Activated naive CD4-positive, alpha-beta T cell treated with anti-CD3 and anti-CD28 coated beads, Interleukin-2, amount 10 ng/mL, durations not matched to agents 7 days and 5 days (primary cell): ENCODE measurements around the gene STEEP1.

Experiments
- CTCF ChIA-PET: fragments of 350-600 bp; sonication (Branson Sonifier 250); formaldehyde crosslinking; loops from one replicate; lab custom pipeline; 2021; ENCODE audit warnings: antibody characterized with exemption; lab: Charles Lee
- DNase-seq: peaks from one replicate; pipeline ENCODE4 v3.0.0-alpha.2; 2020
- H3K27ac Mint-ChIP-seq: one replicate; pipeline ENCODE4 v1.8.0; 2021; ENCODE audit warnings: mild to moderate bottlenecking, moderate library complexity, mixed read lengths
- H3K27me3 Mint-ChIP-seq: one replicate; pipeline ENCODE4 v1.8.0; 2021; ENCODE audit warnings: mild to moderate bottlenecking, mixed read lengths
- H3K36me3 Mint-ChIP-seq: one replicate; pipeline ENCODE4 v1.8.0; 2021; ENCODE audit warnings: mixed read lengths
- H3K4me1 Mint-ChIP-seq: one replicate; pipeline ENCODE4 v1.8.0; 2021; ENCODE audit warnings: mixed read lengths
- H3K4me3 Mint-ChIP-seq: one replicate; pipeline ENCODE4 v1.8.0; 2021; ENCODE audit warnings: mild to moderate bottlenecking, moderate library complexity, mixed read lengths
- H3K9me3 Mint-ChIP-seq: one replicate; pipeline ENCODE4 v1.8.0; 2021; ENCODE audit warnings: mixed read lengths

STEEP1 gene

GRCh38 chrX:119565107-119565663, at the start of gene STEEP1:
Gene STEEP1, minus strand, starts transcription at chrX:119565409. Its CDS starts 54 bp downstream, at chrX:119565355.
- Mint-ChIP-seq H3K36me3 (no peaks in the 10 kb centered on the region), H3K27ac (peak within 1 kb of the TSS; percentile 92), H3K4me3 (peak within 1 kb of the TSS; percentile 92), H3K9me3 (no peaks in the 10 kb centered on the region), H3K4me1 (peaks cover 20% of the 10 kb centered on the region), H3K27me3 (peaks cover 11% of the 10 kb centered on the region)
- CTCF ChIA-PET, result no interaction called here
- DNase-seq, result peak; percentile 92

GRCh38 chrX:119614776-119615175, 49.6 kb upstream of the STEEP1 start:
- Mint-ChIP-seq H3K9me3 (no peaks in the 10 kb centered on the region), H3K4me1 (no peaks in the 10 kb centered on the region), H3K36me3 (peaks cover 9% of the 10 kb centered on the region), H3K27me3 (no peaks in the 10 kb centered on the region), H3K4me3 (no peak overlapping the region), H3K27ac (peak overlapping the region; percentile 28)
- CTCF ChIA-PET, result no interaction called here
- no peak for DNase-seq

DNA sequence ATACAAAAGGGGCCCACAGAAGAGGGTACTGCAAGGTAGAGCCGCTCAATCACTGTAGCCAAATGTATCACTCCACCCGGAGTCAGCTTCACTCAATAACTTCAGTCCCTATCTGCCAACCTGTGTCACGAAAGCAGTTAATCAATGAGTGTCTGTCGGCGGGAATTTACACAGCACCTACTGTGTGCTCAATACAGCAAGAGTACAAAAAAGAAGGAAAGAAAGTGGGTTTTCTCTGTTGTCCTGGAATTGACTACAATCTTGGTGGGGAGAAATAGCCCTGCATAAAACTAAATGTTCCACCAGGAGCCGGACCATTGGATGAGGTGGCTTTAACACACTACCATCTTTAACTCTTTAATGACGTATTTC, 41.8 kb upstream of the STEEP1 start:
- Mint-ChIP-seq H3K4me1 (peaks cover 30% of the 10 kb centered on the region), H3K27me3 (no peaks in the 10 kb centered on the region), H3K27ac (peak overlapping the region; percentile 98), H3K4me3 (peak overlapping the region; percentile 94), H3K9me3 (no peaks in the 10 kb centered on the region), H3K36me3 (peaks cover 7% of the 10 kb centered on the region)
- CTCF ChIA-PET, result no interaction called here
- no peak for DNase-seq

- H3K27ac Mint-ChIP-seq, result peak within 1 kb of the TSS; percentile 98
Measured at GRCh38 chrX:119606280-119607017, 41.2 kb upstream of the STEEP1 start, which contains the start of gene NKRF. Gene NKRF, minus strand, starts transcription at chrX:119606424.

DNA sequence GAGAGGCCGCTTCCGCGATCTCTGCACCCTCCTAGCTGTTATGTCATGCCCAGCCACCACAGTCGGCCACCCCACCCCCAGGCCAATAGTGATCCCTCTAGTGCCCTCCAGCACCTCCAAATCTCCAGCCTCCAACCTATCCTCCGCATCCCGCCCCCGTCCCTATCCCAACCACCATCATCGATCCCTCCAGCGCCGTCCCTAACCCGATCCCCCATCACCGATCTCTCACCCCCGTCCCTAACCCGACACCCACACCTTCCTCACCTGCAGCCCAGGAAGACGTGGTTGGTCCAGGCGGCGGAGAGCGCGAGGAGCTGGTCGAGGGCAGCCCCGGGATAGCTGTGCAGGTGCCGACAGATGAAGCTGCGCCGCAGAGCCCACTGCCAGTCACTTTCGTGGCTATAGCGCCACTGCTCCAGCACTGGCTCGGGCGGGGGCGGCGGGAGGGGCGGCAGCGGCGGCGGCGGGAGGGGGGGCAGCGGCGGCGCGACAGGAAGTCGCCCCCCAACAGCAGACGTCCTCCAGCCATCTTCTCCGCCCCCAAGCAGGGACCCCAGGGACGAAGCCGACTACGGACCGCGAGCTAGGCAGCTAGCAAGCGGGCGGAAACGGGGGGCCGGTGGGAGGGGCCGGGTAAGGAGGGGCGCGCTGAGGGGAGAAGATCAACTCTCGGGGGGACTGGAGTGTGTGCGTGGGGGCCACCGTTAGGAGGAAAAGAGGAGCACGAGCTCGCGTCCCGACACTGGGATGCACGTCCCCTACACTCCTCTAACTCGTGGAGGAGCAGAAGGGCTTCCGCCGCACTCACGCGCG, 40.5 kb upstream of the STEEP1 start:
- H3K27me3 Mint-ChIP-seq, result no peaks in the 10 kb centered on the region
- DNase-seq, result peak; percentile 66
- H3K4me1 Mint-ChIP-seq, result peaks cover 33% of the 10 kb centered on the region
- H3K4me3 Mint-ChIP-seq, result peak overlapping the region; percentile 94
- CTCF ChIA-PET, result interaction anchor here (1.3 kb wide), 1 partner anchor 88 kb away, joined by 3 read pairs; no protein-coding TSS in a partner anchor
- peak overlapping the region; percentile 98 for H3K27ac Mint-ChIP-seq
- no peaks in the 10 kb centered on the region for H3K9me3 Mint-ChIP-seq
- peaks cover 7% of the 10 kb centered on the region for H3K36me3 Mint-ChIP-seq

More at GRCh38 chrX:119606280-119607017, 41.2 kb upstream of the STEEP1 start, which contains the start of gene NKRF:
- CTCF ChIA-PET, result no interaction called here
- Mint-ChIP-seq H3K36me3 (peaks cover 7% of the 10 kb centered on the region), H3K27me3 (no peaks in the 10 kb centered on the region), H3K9me3 (no peaks in the 10 kb centered on the region), H3K4me1 (peaks cover 33% of the 10 kb centered on the region), H3K4me3 (peak within 1 kb of the TSS; percentile 94)
- peak; percentile 93 for DNase-seq

GRCh38 chrX:119604766-119605463, 39.7 kb upstream of the STEEP1 start:
- peak overlapping the region; percentile 94 for H3K4me3 Mint-ChIP-seq
- H3K9me3 Mint-ChIP-seq, result no peaks in the 10 kb centered on the region
- H3K27ac Mint-ChIP-seq, result peak overlapping the region; percentile 90
- peaks cover 33% of the 10 kb centered on the region for H3K4me1 Mint-ChIP-seq
- no peaks in the 10 kb centered on the region for H3K27me3 Mint-ChIP-seq
- peaks cover 7% of the 10 kb centered on the region for H3K36me3 Mint-ChIP-seq
- CTCF ChIA-PET, result interaction anchor here (1.3 kb wide), 1 partner anchor 89 kb away, joined by 3 read pairs; no protein-coding TSS in a partner anchor
- peak; percentile 21 for DNase-seq

- Mint-ChIP-seq H3K27me3 (no peaks in the 10 kb centered on the region), H3K9me3 (no peaks in the 10 kb centered on the region), H3K4me1 (peaks cover 36% of the 10 kb centered on the region), H3K36me3 (peaks cover 7% of the 10 kb centered on the region), H3K27ac (no peak overlapping the region), H3K4me3 (no peak overlapping the region)
- no peak for DNase-seq
- CTCF ChIA-PET, result interaction anchor here (1.3 to 1.5 kb wide), 2 partner anchors 7 to 90 kb away, joined by 4 read pairs; partner anchors contain the start of gene SEPTIN6
Measured at GRCh38 chrX:119602701-119603255, 37.6 kb upstream of the STEEP1 start.

DNA sequence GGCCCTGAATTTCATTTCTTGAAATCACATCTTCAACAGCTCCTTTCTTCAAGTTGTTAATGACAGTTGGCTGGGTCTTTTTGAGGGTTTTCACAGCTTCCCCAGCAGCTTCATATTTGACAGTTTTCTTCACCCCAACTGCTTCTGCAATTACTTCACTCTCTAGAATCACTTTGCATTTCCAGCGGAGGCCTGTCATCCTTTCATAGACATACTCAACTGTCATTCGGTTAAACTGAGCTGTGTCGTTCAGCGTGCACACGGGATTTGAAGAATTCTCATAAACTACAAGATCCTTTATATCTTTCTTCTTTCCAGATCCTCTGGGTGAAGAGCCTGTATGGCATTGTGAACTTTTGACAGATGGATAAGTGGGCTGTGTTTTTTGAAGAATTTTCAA, 24.6 kb upstream of the STEEP1 start:
- DNase-seq, result no peak
- CTCF ChIA-PET, result interaction anchor here (1.4 kb wide), 1 partner anchor 109 kb away, joined by 4 read pairs; no protein-coding TSS in a partner anchor
- H3K27ac Mint-ChIP-seq, result no peak overlapping the region
- H3K4me3 Mint-ChIP-seq, result no peak overlapping the region
- H3K27me3 Mint-ChIP-seq, result no peaks in the 10 kb centered on the region
- peaks cover 28% of the 10 kb centered on the region for H3K36me3 Mint-ChIP-seq
- H3K4me1 Mint-ChIP-seq, result peaks cover 5% of the 10 kb centered on the region
- no peaks in the 10 kb centered on the region for H3K9me3 Mint-ChIP-seq

DNA sequence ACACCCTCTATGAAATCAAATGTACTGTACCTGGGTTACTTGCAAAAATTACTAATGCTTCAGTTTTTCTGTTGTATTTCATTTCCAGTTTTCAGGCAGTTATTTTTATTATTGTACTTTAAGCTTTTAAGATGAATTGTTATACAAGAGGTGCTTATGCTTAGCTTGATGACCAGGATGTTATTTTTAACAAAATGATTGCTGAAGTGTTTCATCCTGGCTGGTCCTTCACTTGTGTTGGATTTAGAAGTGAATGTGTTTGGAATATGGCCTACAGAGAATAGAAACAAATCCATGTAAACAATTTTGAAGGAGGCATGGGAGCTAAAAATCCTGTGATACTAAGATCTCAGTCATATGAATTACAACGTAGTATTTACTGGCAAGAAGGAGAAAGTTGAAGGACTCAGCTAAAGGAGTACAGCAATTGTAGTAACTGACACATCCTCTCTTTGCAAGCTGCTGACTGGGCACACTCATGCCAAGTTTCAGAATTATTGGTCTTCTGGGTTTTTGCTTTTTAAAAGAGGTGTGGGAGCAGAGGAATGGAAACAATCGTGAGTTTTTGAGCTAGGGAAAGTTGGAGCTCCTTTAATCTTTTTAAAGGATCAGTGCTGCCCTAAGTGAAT, 18.3 kb upstream of the STEEP1 start:
- peaks cover 8% of the 10 kb centered on the region for H3K36me3 Mint-ChIP-seq
- no peak overlapping the region for H3K27ac Mint-ChIP-seq
- H3K27me3 Mint-ChIP-seq, result no peaks in the 10 kb centered on the region
- H3K4me3 Mint-ChIP-seq, result no peak overlapping the region
- no peak for DNase-seq
- H3K9me3 Mint-ChIP-seq, result no peaks in the 10 kb centered on the region
- CTCF ChIA-PET, result interaction anchor here (1.2 to 1.4 kb wide), 2 partner anchors 9 to 145 kb away, joined by 5 to 6 read pairs; partner anchors contain the start of gene UBE2A
- H3K4me1 Mint-ChIP-seq, result peaks cover 8% of the 10 kb centered on the region

- H3K27ac Mint-ChIP-seq, result no peak overlapping the region
- no peak overlapping the region for H3K4me3 Mint-ChIP-seq
- DNase-seq, result no peak
- peaks cover 24% of the 10 kb centered on the region for H3K4me1 Mint-ChIP-seq
- CTCF ChIA-PET, result no interaction called here
- no peaks in the 10 kb centered on the region for H3K27me3 Mint-ChIP-seq
- no peaks in the 10 kb centered on the region for H3K9me3 Mint-ChIP-seq
- H3K36me3 Mint-ChIP-seq, result peaks cover 13% of the 10 kb centered on the region
Measured at GRCh38 chrX:119579414-119579813, 14.2 kb upstream of the STEEP1 start.

GRCh38 chrX:119574394-119575266, 9.4 kb upstream of the STEEP1 start, which contains the start of gene UBE2A:
Gene UBE2A, plus strand, starts transcription at chrX:119574563. Its CDS starts 149 bp downstream, at chrX:119574712.
- Mint-ChIP-seq H3K9me3 (no peaks in the 10 kb centered on the region), H3K4me1 (peaks cover 27% of the 10 kb centered on the region), H3K36me3 (peaks cover 9% of the 10 kb centered on the region), H3K27ac (peak within 1 kb of the TSS; percentile 90), H3K4me3 (peak within 1 kb of the TSS; percentile 90), H3K27me3 (peaks cover 8% of the 10 kb centered on the region)
- CTCF ChIA-PET, result interaction anchor here (1.0 to 1.3 kb wide), 3 partner anchors 9 to 155 kb away, joined by 3 to 6 read pairs (median 3); no protein-coding TSS in a partner anchor
- peak; percentile 91 for DNase-seq

DNA sequence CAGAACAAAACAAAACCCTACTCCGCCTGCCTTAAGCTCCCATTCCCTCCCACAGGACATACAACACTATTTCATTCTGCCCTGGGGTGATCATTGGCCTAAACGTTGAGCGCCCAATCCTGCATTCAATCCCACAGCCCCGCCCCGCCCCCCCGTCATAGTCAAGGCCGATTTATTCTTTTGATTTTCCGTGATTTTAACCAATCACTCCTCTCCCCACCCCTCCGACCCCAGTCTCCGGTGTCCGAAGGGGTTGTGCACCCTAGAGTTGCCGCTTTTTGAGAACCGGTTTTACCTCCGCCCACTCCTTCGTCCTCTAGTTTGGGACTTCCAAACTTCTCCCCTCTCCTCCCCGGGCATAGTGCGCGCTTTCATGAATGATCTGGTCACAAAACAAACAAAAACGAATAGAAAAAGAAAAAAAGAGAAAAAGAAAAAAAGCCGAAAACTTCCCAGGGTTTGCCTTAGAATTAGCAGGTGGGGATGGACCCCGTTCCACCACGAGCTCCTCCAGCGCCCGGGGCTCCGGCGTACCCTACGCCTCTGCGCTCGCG, 8.7 kb upstream of the STEEP1 start:
- Mint-ChIP-seq H3K4me1 (peaks cover 27% of the 10 kb centered on the region), H3K27ac (peak overlapping the region; percentile 90), H3K36me3 (peaks cover 9% of the 10 kb centered on the region), H3K27me3 (peaks cover 8% of the 10 kb centered on the region), H3K9me3 (no peaks in the 10 kb centered on the region), H3K4me3 (peak overlapping the region; percentile 90)
- CTCF ChIA-PET, result interaction anchor here (1.0 to 1.3 kb wide), 2 partner anchors 10 to 58 kb away, joined by 3 to 6 read pairs; no protein-coding TSS in a partner anchor
- DNase-seq, result no peak
